Activated CD4-positive, alpha-beta T cell treated with anti-CD3 and anti-CD28 coated beads for 36 hours (primary cell): Measurements from ENCODE around the gene SYDE1. TPM values are rescaled to one million over a fixed set of nuclear protein-coding genes. Genes with fewer than 3 reads are reported as not detected.
"Not testable (repeated sequence)": the region's sequence is repeated elsewhere in the genome, so short reads cannot be mapped to it uniquely, and the experiment has no call there.

Source experiments
- ATAC-seq: fragments of 200-7000 bp; cut with Tn5 transposase; one replicate; pipeline ENCODE4 v1.10.0; 2021; ENCODE audit warnings: mild to moderate bottlenecking, moderate library complexity
- CTCF ChIA-PET: fragments of 350-600 bp; sonication (Branson Sonifier 250); formaldehyde crosslinking; loops from one replicate; lab custom pipeline; 2021; ENCODE audit warnings: antibody characterized with exemption; lab: Charles Lee
- POLR2A ChIA-PET: fragments of 350-600 bp; sonication (Branson Sonifier 250); formaldehyde crosslinking; loops from one replicate; lab custom pipeline; 2021; ENCODE audit warnings: antibody characterized with exemption, inconsistent platforms; lab: Charles Lee
- DNase-seq: peaks from one replicate; pipeline ENCODE4 v3.0.0-alpha.2; 2020
- H3K27ac Mint-ChIP-seq: one replicate; pipeline ENCODE4 v1.8.0; 2021; ENCODE audit warnings: mixed read lengths
- H3K27me3 Mint-ChIP-seq: one replicate; pipeline ENCODE4 v1.8.0; 2021; ENCODE audit warnings: mixed read lengths
- H3K36me3 Mint-ChIP-seq: one replicate; pipeline ENCODE4 v1.8.0; 2021; ENCODE audit warnings: low read depth, mixed read lengths
- H3K4me1 Mint-ChIP-seq: one replicate; pipeline ENCODE4 v1.8.0; 2021; ENCODE audit warnings: mixed read lengths
- H3K4me3 Mint-ChIP-seq: one replicate; pipeline ENCODE4 v1.8.0; 2021; ENCODE audit warnings: mild to moderate bottlenecking, moderate library complexity, mixed read lengths
- H3K9me3 Mint-ChIP-seq: one replicate; pipeline ENCODE4 v1.8.0; 2021; ENCODE audit warnings: low read depth, mixed read lengths
- intact Hi-C, 2 experiments: fragments of 100-400 bp; cut with DNase I in 1 of 2; cut with micrococcal nuclease in 1 of 2; formaldehyde crosslinking; loops; one replicate each; pipeline versions ENCODE4 v1.14.2 to v1.15.1; 2022 to 2024; cut with DNase I, micrococcal nuclease
- total RNA-seq, 2 experiments: library from RNA; stranded (reverse); gene quantifications; one replicate each; pipeline ENCODE4 v1.2.3, GENCODE V29; 2021

The SYDE1 gene
- 1 to 10 TPM; 2.1 to 3.3 TPM for total RNA-seq

GRCh38 chr19:15107061-15108010 is at the start of gene SYDE1:
TSS of gene SYDE1 (plus strand) at chr19:15107401. CDS start at chr19:15107434, 33 bp downstream.
- H3K4me3 Mint-ChIP-seq: peak within 1 kb of the TSS; percentile 72
- intact Hi-C loops: loop anchor here in 1 of 2 experiments (1.0 kb wide), 1 partner anchor 18 kb away; a partner anchor contains a TSS
- H3K9me3 Mint-ChIP-seq: peaks cover 17% of the 10 kb centered on the region
- H3K36me3 Mint-ChIP-seq: peaks cover 9% of the 10 kb centered on the region
- H3K4me1 Mint-ChIP-seq: peaks cover 14% of the 10 kb centered on the region
- DNase-seq (peak; percentile 76), ATAC-seq (peak; percentile 81)
- POLR2A ChIA-PET: no interaction called here
- CTCF ChIA-PET: interaction anchor here (0.9 to 1.0 kb wide), 2 partner anchors 12 to 16 kb away, joined by 3 read pairs; no protein-coding TSS in a partner anchor
- H3K27ac Mint-ChIP-seq: peak within 1 kb of the TSS; percentile 76
- H3K27me3 Mint-ChIP-seq: peaks cover 10% of the 10 kb centered on the region

- intact Hi-C loops: no loop called here
- Mint-ChIP-seq H3K27ac (no peak overlapping the region), H3K27me3 (peaks cover 31% of the 10 kb centered on the region), H3K36me3 (no peaks in the 10 kb centered on the region), H3K9me3 (peaks cover 2% of the 10 kb centered on the region), H3K4me1 (no peaks in the 10 kb centered on the region), H3K4me3 (no peak overlapping the region)
- no peak for ATAC-seq
- DNase-seq: no peak
- POLR2A ChIA-PET: no interaction called here
- CTCF ChIA-PET: no interaction called here
Measured at GRCh38 chr19:15062036-15062435, 45.2 kb upstream of the SYDE1 start.

- H3K36me3 Mint-ChIP-seq, CTCF ChIA-PET, POLR2A ChIA-PET, H3K4me3 Mint-ChIP-seq, intact Hi-C loops, ATAC-seq, H3K27me3 Mint-ChIP-seq, DNase-seq, H3K27ac Mint-ChIP-seq, H3K4me1 Mint-ChIP-seq, H3K9me3 Mint-ChIP-seq: not testable (repeated sequence)
Measured at GRCh38 chr19:15070386-15070785, 36.8 kb upstream of the SYDE1 start.

- intact Hi-C loops: no loop called here
- POLR2A ChIA-PET: no interaction called here
- no peaks in the 10 kb centered on the region for H3K9me3 Mint-ChIP-seq
- ATAC-seq: no peak
- CTCF ChIA-PET: no interaction called here
- no peaks in the 10 kb centered on the region for H3K27me3 Mint-ChIP-seq
- H3K4me3 Mint-ChIP-seq: no peak overlapping the region
- no peaks in the 10 kb centered on the region for H3K36me3 Mint-ChIP-seq
- no peak for DNase-seq
- H3K27ac Mint-ChIP-seq: no peak overlapping the region
- no peaks in the 10 kb centered on the region for H3K4me1 Mint-ChIP-seq
Measured at GRCh38 chr19:15072930-15073647, 34.1 kb upstream of the SYDE1 start.

- CTCF ChIA-PET: no interaction called here
- intact Hi-C loops: no loop called here
- POLR2A ChIA-PET: no interaction called here
Measured at GRCh38 chr19:15074371-15074770, 32.8 kb upstream of the SYDE1 start.

GRCh38 chr19:15075806-15076205 is 31.4 kb upstream of the SYDE1 start:
- ChIA-PET CTCF (interaction anchor here (0.6 to 1.6 kb wide), 2 partner anchors 26 to 51 kb away, joined by 4 read pairs; no protein-coding TSS in a partner anchor), POLR2A (no interaction called here)
- no peak for ATAC-seq
- DNase-seq: no peak
- Mint-ChIP-seq H3K27ac (no peak overlapping the region), H3K27me3 (peaks cover 2% of the 10 kb centered on the region), H3K36me3 (no peaks in the 10 kb centered on the region), H3K4me1 (no peaks in the 10 kb centered on the region), H3K9me3 (no peaks in the 10 kb centered on the region), H3K4me3 (no peak overlapping the region)
- intact Hi-C loops: no loop called here

More at GRCh38 chr19:15074371-15074770, 32.8 kb upstream of the SYDE1 start:
- H3K27ac Mint-ChIP-seq: no peak overlapping the region
- peaks cover 2% of the 10 kb centered on the region for H3K27me3 Mint-ChIP-seq
- DNase-seq: no peak
- no peaks in the 10 kb centered on the region for H3K4me1 Mint-ChIP-seq
- no peaks in the 10 kb centered on the region for H3K36me3 Mint-ChIP-seq
- H3K4me3 Mint-ChIP-seq: no peak overlapping the region
- H3K9me3 Mint-ChIP-seq: no peaks in the 10 kb centered on the region
- no peak for ATAC-seq

GRCh38 chr19:15080002-15080401 is 27.2 kb upstream of the SYDE1 start:
- H3K27me3 Mint-ChIP-seq, H3K4me1 Mint-ChIP-seq, DNase-seq, CTCF ChIA-PET, ATAC-seq, H3K27ac Mint-ChIP-seq, H3K36me3 Mint-ChIP-seq, POLR2A ChIA-PET, intact Hi-C loops, H3K4me3 Mint-ChIP-seq, H3K9me3 Mint-ChIP-seq: not testable (repeated sequence)

- no peaks in the 10 kb centered on the region for H3K36me3 Mint-ChIP-seq
Measured at GRCh38 chr19:15081911-15082310, 25.3 kb upstream of the SYDE1 start, which contains the start of gene OR1I1. TSS of gene OR1I1 (plus strand) at chr19:15082211. CDS start at chr19:15087066, 4,855 bp downstream.

GRCh38 chr19:15087182-15087581 is 20.0 kb upstream of the SYDE1 start:
- ChIA-PET POLR2A (no interaction called here), CTCF (interaction anchor here (0.7 to 3.6 kb wide), 3 partner anchors 11 to 14 kb away, joined by 3 to 11 read pairs (median 3); no protein-coding TSS in a partner anchor)
- no peaks in the 10 kb centered on the region for H3K36me3 Mint-ChIP-seq
- H3K27me3 Mint-ChIP-seq: peaks cover 19% of the 10 kb centered on the region
- ATAC-seq (no peak), DNase-seq (no peak)
- H3K4me3 Mint-ChIP-seq: no peak overlapping the region
- intact Hi-C loops: no loop called here
- no peak overlapping the region for H3K27ac Mint-ChIP-seq
- H3K9me3 Mint-ChIP-seq: no peaks in the 10 kb centered on the region
- H3K4me1 Mint-ChIP-seq: peaks cover 3% of the 10 kb centered on the region

More at GRCh38 chr19:15081911-15082310, 25.3 kb upstream of the SYDE1 start, which contains the start of gene OR1I1:
- DNase-seq (no peak), ATAC-seq (no peak)
- H3K4me1 Mint-ChIP-seq: no peaks in the 10 kb centered on the region
- intact Hi-C loops: no loop called here
- H3K27me3 Mint-ChIP-seq: peaks cover 15% of the 10 kb centered on the region
- H3K9me3 Mint-ChIP-seq: no peaks in the 10 kb centered on the region
- POLR2A ChIA-PET: interaction anchor here (0.5 to 0.6 kb wide), 2 partner anchors 333 to 479 kb away, joined by 3 read pairs; no protein-coding TSS in a partner anchor
- CTCF ChIA-PET: interaction anchor here (0.5 to 1.3 kb wide), 2 partner anchors 11 to 330 kb away, joined by 5 to 7 read pairs; no protein-coding TSS in a partner anchor
- H3K4me3 Mint-ChIP-seq: no peak within 1 kb of the TSS
- no peak within 1 kb of the TSS for H3K27ac Mint-ChIP-seq

GRCh38 chr19:15091918-15092753 is 15.1 kb upstream of the SYDE1 start:
- peak; percentile 63 for ATAC-seq
- CTCF ChIA-PET: interaction anchor here (0.6 to 2.8 kb wide), 24 partner anchors 8 to 465 kb away, joined by 3 to 27 read pairs (median 4); partner anchors contain the start of genes AKAP8L and SYDE1
- Mint-ChIP-seq H3K4me1 (peaks cover 5% of the 10 kb centered on the region), H3K27ac (no peak overlapping the region), H3K27me3 (peaks cover 8% of the 10 kb centered on the region), H3K36me3 (no peaks in the 10 kb centered on the region), H3K9me3 (no peaks in the 10 kb centered on the region), H3K4me3 (no peak overlapping the region)
- POLR2A ChIA-PET: interaction anchor here (0.6 kb wide), 2 partner anchors 28 to 158 kb away, joined by 3 read pairs; no protein-coding TSS in a partner anchor
- DNase-seq: peak; percentile 60
- intact Hi-C loops: loop anchor here (1.0 to 5.0 kb wide), 5 partner anchors 33 to 465 kb away; a partner anchor contains a TSS
